VCaP (cell line): ENCODE measurements around the gene ANO10.

Source experiments
- H3K27ac ChIP-seq: fragments of 450-650 bp; 2 replicates; pipeline ENCODE4 v1.5.1; 2017
- TF ChIP-seq, protein P1 (sequence below): fragments of 450-650 bp; conservative IDR thresholded peaks from 2 replicates; pipeline ENCODE4 v1.5.1; 2017; ENCODE audit warnings: mild to moderate bottlenecking, moderate library complexity

Gene ANO10

DNA sequence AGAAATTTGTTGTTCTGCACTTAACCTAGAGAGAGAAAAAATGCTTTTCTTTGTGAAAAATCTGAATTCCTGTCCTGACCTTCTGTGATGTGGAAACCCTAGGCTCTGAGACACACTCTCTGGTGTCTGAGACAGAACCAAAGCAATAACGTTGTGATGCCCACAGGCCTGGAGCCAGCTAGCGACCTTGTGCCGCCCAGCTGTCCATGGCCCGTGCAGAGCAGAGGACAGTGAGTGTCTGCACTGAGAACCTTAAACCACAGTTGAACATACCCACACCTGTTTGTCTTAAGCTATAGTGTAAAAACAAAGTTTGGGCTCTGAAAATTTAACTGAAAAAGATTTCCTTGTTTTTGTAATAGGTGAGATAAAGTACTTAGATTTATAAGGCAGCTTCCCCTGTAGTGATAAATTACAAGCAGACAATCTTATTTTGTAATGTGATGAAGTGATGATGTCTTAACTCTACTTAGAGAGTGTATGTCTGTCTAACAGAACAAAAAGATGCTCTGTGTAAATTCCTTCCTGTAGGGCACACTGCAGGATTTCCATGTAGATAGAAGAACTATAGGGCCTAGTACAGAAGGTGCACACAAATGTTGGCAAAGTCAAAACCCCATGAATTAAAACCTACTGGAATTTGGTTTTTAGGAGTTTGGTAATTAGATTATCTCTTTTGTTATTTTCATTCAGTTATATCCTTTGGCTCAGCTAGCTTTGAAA lies 272.8 kb downstream of the ANO10 start:
- TF ChIP-seq, protein P1, sequence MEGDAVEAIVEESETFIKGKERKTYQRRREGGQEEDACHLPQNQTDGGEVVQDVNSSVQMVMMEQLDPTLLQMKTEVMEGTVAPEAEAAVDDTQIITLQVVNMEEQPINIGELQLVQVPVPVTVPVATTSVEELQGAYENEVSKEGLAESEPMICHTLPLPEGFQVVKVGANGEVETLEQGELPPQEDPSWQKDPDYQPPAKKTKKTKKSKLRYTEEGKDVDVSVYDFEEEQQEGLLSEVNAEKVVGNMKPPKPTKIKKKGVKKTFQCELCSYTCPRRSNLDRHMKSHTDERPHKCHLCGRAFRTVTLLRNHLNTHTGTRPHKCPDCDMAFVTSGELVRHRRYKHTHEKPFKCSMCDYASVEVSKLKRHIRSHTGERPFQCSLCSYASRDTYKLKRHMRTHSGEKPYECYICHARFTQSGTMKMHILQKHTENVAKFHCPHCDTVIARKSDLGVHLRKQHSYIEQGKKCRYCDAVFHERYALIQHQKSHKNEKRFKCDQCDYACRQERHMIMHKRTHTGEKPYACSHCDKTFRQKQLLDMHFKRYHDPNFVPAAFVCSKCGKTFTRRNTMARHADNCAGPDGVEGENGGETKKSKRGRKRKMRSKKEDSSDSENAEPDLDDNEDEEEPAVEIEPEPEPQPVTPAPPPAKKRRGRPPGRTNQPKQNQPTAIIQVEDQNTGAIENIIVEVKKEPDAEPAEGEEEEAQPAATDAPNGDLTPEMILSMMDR: no peak
- H3K27ac ChIP-seq: no peak overlapping the region

DNA sequence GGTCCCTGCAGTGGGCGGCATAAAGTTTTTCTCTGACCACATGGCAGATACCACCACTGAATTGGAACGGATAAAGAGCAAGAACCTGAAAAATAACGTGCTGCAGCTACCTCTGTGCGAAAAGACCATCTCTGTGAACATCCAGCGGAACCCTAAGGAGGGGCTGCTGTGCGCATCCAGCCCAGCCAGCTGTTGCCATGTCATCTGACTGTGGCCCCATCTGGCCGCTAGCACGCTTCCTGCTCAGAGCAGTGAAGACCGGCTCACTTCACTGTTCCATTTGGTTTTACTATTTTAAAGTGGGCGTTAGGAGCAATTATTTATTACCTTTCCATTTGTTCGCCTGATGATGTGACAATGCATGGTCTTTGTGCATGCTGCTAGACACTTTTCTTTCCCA lies 273.5 kb downstream of the ANO10 start:
- H3K27ac ChIP-seq: no peak overlapping the region
- TF ChIP-seq, protein P1: no peak

DNA sequence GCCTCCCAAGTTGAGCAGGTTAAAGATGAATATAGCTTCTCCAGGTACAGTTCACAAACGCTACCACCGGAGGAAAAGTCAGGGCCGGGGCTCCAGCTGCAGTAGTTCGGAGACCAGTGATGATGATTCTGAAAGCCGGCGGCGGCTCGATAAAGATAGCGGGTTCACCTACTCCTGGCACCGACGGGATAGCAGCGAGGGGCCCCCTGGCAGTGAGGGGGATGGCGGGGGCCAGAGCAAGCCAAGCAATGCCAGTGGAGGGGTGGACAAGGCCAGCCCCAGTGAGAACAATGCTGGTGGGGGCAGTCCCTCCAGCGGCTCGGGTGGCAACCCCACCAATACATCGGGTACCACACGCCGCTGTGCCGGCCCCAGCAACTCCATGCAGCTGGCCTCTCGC lies 274.0 kb downstream of the ANO10 start:
- TF ChIP-seq, protein P1: no peak
- H3K27ac ChIP-seq: no peak overlapping the region

DNA sequence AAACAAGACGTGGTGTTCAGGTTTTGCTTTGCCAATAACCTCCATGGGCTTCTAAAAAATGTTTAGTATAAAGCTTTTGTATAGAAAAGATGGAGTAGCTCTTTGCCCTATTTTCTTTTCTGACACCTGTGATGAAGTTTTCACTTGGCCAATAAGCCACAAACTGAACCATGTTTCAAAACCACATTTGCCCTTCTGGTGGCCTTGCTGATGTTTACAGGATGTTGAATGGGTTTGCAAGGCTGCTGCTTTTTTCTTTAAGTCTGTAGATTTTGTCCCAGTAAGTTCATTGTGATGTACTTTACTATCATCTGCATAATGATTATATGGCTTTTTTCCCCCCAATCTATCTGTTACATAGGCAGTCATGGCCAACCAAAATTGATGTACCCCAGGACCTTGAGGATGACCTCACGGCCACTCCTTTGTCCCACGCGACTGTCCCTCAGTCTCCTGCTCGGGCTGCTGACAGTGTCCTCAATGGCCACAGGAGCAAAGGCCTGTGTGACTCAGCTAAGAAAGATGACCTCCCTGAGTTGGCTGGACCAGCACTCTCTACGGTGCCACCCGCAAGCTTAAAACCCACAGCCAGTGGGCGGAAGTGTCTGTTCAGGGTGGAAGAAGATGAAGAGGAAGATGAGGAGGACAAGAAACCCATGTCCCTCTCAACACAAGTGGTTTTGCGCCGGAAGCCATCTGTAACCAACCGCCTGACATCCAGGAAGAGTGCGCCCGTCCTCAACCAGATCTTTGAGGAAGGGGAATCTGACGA lies 274.6 kb downstream of the ANO10 start:
- H3K27ac ChIP-seq: no peak overlapping the region
- TF ChIP-seq, protein P1: no peak

DNA sequence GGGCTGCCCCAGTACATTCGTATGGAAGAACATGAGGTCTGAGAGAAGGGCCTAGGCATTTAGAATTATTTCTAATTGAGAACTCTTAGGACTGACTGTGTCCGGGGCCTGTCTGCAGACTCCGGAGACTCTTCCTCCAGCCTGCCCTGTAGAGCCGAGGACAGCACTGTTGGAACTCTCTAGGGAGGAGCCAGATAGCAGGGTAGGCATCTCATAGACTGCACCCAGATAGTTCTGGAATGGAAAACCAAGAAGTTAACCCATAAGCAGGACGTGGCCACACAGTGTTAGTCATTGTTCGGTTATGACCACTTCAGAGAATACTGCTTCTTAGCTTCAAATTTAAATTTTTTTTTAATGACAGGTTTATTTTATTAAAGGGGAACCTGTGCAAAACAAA lies 275.9 kb downstream of the ANO10 start:
- TF ChIP-seq, protein P1: no peak
- no peak overlapping the region for H3K27ac ChIP-seq

DNA sequence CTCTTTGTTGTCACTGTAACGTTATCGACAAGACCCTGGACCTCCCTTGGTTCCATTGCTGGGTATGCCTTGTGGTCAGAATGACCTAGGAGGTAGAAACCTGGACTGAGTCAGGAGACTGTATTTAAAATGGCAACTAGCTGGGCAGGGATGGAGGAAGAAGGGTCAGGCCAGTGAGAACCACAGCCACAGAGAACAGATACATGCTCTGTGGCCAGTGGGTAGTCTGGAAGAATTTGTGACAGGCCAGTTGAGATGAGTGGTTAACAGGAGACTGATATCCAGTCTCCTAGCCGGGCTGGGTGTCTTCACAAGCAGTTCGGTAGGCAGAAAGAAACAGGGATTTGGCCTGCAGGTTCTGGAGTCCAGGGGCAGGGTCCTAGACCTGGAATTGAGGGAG lies 276.6 kb downstream of the ANO10 start:
- TF ChIP-seq, protein P1: no peak
- H3K27ac ChIP-seq: no peak overlapping the region

DNA sequence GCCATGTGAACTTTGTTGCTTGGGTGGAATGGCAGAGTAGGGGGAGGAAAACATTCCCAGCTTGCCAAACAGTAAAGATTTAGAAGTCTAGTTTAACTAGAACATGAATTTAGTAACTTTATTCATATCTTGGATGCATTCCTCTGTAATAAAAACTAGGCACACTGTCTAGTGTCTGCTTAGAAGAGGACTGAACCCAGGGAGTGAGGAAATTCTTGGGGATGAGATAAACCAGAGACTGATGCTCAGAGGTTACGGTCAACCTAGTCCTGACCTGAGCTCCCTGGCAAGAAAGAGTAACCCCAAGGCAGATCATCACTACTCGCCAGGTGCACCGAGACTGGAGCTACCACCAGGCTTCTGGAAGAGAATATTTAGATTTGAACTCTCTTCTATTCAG lies 277.3 kb downstream of the ANO10 start:
- H3K27ac ChIP-seq: no peak overlapping the region
- TF ChIP-seq, protein P1: no peak
